NCI-H82 treated with DMSO at 0.1 percent for 48 hours (cell line): ENCODE measurements around the gene CHRNB1.

Experiments used
- DNase-seq: peaks from one replicate; lab custom pipeline; 2025; ENCODE audit not compliant: unreplicated experiment; lab: John Stamatoyannopoulos, UW

CHRNB1 gene

DNA sequence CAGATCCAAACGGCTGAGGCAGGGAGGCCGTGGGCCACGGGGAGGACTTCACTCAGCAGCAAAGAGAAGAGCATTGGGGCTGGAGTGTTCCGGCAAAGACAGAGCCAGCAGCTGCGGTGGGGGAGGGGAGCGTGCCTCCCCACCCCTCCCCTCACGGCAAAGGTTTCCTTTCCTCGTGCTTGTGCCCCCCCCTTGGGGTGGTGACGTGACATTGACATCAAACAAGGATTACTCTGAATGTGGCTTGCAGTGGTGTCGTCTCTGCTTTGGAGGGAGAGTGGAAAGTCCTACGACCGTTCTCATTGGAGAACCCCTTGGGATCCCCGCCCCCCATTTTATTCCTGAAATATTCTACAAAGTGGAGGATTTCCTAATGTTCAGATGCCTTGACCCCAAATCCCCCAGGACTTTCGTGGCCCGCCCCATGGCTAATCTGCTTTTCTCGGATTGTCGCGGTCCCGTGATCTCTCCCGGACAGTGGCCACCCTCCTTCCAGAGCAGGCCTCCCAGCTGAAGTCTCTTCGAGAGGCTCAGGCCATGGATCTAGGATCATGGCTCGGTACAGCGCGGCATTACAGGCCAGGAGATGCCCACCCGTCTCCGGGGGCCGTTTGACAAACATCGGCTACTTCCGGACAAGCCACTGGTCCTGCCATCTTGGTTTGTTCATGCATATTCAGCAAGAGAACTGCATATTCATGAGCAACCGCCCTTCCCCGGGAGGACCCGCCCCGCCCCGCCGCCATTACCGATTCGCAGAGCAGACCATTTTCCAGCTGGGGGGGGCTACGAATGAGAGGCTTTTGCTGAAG lies 38.6 kb downstream of the CHRNB1 start:
- peak; percentile 98 for DNase-seq

GRCh38 chr17:7484067-7484918 lies 39.4 kb downstream of the CHRNB1 start, which contains the start of gene POLR2A:
Gene POLR2A (plus strand): TSS chr17:7484366.
- peak; percentile 98 for DNase-seq

GRCh38 chr17:7484919-7485377 lies 40.1 kb downstream of the CHRNB1 start:
- DNase-seq, result no peak

DNA sequence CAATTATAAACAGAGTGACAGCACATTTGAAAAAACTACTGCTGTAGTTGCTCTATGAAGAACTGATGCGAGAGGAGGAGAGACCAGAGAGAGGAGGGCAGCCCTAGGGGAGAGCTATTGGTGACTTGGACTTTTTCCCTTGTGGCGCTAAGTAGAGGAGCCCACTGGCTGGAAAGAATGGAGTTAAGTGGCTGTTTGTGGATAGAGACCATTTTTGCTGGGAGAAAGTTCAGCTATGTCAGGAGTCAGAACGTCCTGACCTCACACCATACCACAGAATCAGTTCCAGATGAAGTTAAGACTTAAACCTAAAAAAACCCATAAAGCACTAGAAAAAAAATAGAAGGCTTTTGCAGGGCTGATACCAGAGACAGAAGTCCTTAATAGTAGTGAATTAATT lies 41.3 kb downstream of the CHRNB1 start:
- no peak for DNase-seq

GRCh38 chr17:7490144-7490543 lies 45.3 kb downstream of the CHRNB1 start:
- DNase-seq, result no peak

GRCh38 chr17:7491583-7491982 lies 46.7 kb downstream of the CHRNB1 start:
- peak; percentile 92 for DNase-seq

- DNase-seq, result no peak
Observed at GRCh38 chr17:7493941-7494340, 49.1 kb downstream of the CHRNB1 start.

- DNase-seq, result no peak
Observed at GRCh38 chr17:7495906-7496434, 51.1 kb downstream of the CHRNB1 start.

DNA sequence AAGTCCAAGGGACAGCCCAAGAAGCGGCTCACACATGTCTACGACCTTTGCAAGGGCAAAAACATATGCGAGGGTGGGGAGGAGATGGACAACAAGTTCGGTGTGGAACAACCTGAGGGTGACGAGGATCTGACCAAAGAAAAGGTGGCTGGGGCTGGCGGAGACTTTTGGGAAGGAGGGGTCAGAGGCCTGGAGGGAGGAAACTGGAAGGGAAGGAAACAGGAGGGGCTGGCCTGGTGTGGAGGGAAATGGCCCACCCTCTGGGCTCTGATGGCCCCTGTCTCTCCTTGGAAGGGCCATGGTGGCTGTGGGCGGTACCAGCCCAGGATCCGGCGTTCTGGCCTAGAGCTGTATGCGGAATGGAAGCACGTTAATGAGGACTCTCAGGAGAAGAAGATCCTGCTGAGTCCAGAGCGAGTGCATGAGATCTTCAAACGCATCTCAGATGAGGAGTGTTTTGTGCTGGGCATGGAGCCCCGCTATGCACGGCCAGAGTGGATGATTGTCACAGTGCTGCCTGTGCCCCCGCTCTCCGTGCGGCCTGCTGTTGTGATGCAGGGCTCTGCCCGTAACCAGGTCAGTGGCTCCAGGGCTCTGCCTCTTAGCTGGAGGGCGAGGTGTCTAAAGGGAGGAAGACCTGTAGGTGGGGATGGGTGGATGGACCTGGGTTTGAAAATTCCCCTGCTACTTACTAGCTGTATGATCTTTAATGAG lies 51.8 kb downstream of the CHRNB1 start:
- DNase-seq, result no peak

GRCh38 chr17:7497228-7497627 lies 52.4 kb downstream of the CHRNB1 start:
- no peak for DNase-seq

GRCh38 chr17:7497636-7498035 lies 52.8 kb downstream of the CHRNB1 start:
- no peak for DNase-seq

- no peak for DNase-seq
Observed at GRCh38 chr17:7499161-7499560, 54.3 kb downstream of the CHRNB1 start.

- DNase-seq, result no peak
Observed at GRCh38 chr17:7501729-7502128, 56.9 kb downstream of the CHRNB1 start.

GRCh38 chr17:7502171-7502847 lies 57.4 kb downstream of the CHRNB1 start:
- DNase-seq, result no peak

GRCh38 chr17:7502987-7503386 lies 58.1 kb downstream of the CHRNB1 start:
- no peak for DNase-seq

GRCh38 chr17:7503521-7503920 lies 58.7 kb downstream of the CHRNB1 start:
- DNase-seq, result no peak
